Suprapubic skin (tissue), 4 donors: ENCODE measurements around the gene VPS37B. TPM values are rescaled to one million over a fixed set of nuclear protein-coding genes. Genes with fewer than 3 reads are reported as not detected.

ENCODE experiments used
- DNase-seq, 2 donors: peaks; one replicate each; pipeline ENCODE4 v3.0.0-alpha.2; 2019; ENCODE audit warnings: low spot score in 2 of 2
- H3K27ac ChIP-seq: fragments of 200-600 bp; sonication (generic); one replicate; pipeline ENCODE4 v1.5.1; 2019
- H3K27me3 ChIP-seq: fragments of 200-600 bp; sonication (generic); one replicate; pipeline ENCODE4 v1.5.1; 2019
- H3K36me3 ChIP-seq: fragments of 200-600 bp; sonication (generic); one replicate; pipeline ENCODE4 v1.5.1; 2019
- H3K4me1 ChIP-seq: fragments of 200-600 bp; sonication (generic); one replicate; pipeline ENCODE4 v1.5.1; 2019
- H3K4me3 ChIP-seq: fragments of 200-600 bp; sonication (generic); one replicate; pipeline ENCODE4 v1.5.1; 2019; ENCODE audit warnings: mild to moderate bottlenecking
- H3K9me3 ChIP-seq: fragments of 200-600 bp; sonication (generic); one replicate; pipeline ENCODE4 v1.5.1; 2019
- CTCF ChIP-seq, 2 donors: fragments of 200-600 bp in 1 of 2; fragments of 450-650 bp in 1 of 2; sonication (generic) in 1 of 2; IDR thresholded peaks; one replicate each; pipeline ENCODE4 v1.5.1; 2016 to 2019; ENCODE audit warnings: antibody characterized with exemption in 2 of 2, mild to moderate bottlenecking in 1 of 2, moderate library complexity in 1 of 2
- EP300 ChIP-seq: sonication (generic); formaldehyde crosslinking; IDR thresholded peaks from one replicate; pipeline ENCODE4 v1.6.1; 2017; ENCODE audit warnings: antibody characterized with exemption
- POLR2A ChIP-seq, 2 donors: fragments of 450-650 bp; IDR thresholded peaks; one replicate each; pipeline ENCODE4 v1.6.1; 2017; ENCODE audit warnings: antibody characterized with exemption in 2 of 2, mild to moderate bottlenecking in 2 of 2, moderate library complexity in 2 of 2
- POLR2AphosphoS5 ChIP-seq, 3 donors: sonication (generic); formaldehyde crosslinking; IDR thresholded peaks; one replicate each; pipeline ENCODE4 v1.6.1; 2017; ENCODE audit warnings: antibody characterized with exemption in 3 of 3
- WGBS: methylation state at CpG from one replicate; pipeline ENCODE4 v1.1.5; 2018; 5-methylcytosine and 5-hydroxymethylcytosine counted together
- total RNA-seq, 4 donors: library from RNA; depleted of rRNA; stranded (reverse); fragments of >200 nt; gene quantifications; one replicate each; pipeline ENCODE4 v1.1.0, GENCODE V29; 2016

VPS37B gene
- total RNA-seq, 4 donors from 2014 or later, result 42.0 to 67.1 (median 63.0) TPM

GRCh38 chr12:122858591-122859302 lies 37.2 kb downstream of the VPS37B start:
- H3K27ac ChIP-seq, result no peak overlapping the region
- peaks cover 36% of the 10 kb centered on the region for H3K4me1 ChIP-seq
- no peaks in the 10 kb centered on the region for H3K9me3 ChIP-seq
- 86% methylated on average over 9 of the region's 22 CpGs for WGBS
- peaks cover 64% of the 10 kb centered on the region for H3K36me3 ChIP-seq
- H3K4me3 ChIP-seq, result no peak overlapping the region
- H3K27me3 ChIP-seq, result no peaks in the 10 kb centered on the region
- TF ChIP-seq POLR2A (IDR thresholded peaks at IDR 0.05) (no peak), CTCF (IDR thresholded peaks at IDR 0.05) (no peak), POLR2AphosphoS5 (IDR thresholded peaks at IDR 0.05) (no peak), EP300 (no peak)
- DNase-seq, result no peak

- TF ChIP-seq POLR2A (IDR thresholded peaks at IDR 0.05) (no peak), EP300 (no peak), POLR2AphosphoS5 (IDR thresholded peaks at IDR 0.05) (no peak), CTCF (IDR thresholded peaks at IDR 0.05) (no peak)
- Histone ChIP-seq H3K36me3 (peaks cover 64% of the 10 kb centered on the region), H3K27ac (no peak overlapping the region), H3K9me3 (no peaks in the 10 kb centered on the region), H3K4me3 (no peak overlapping the region), H3K4me1 (peaks cover 35% of the 10 kb centered on the region), H3K27me3 (no peaks in the 10 kb centered on the region)
- no peak for DNase-seq
- 80% methylated on average over 1 of the region's 14 CpGs for WGBS
These were observed 37.8 kb downstream of the VPS37B start for GRCh38 chr12:122858171-122858570.

GRCh38 chr12:122856999-122857671 lies 38.8 kb downstream of the VPS37B start:
- Histone ChIP-seq H3K27ac (no peak overlapping the region), H3K36me3 (peaks cover 64% of the 10 kb centered on the region), H3K4me1 (peaks cover 37% of the 10 kb centered on the region), H3K27me3 (no peaks in the 10 kb centered on the region), H3K4me3 (no peak overlapping the region), H3K9me3 (no peaks in the 10 kb centered on the region)
- TF ChIP-seq CTCF (IDR thresholded peaks at IDR 0.05) (no peak), POLR2AphosphoS5 (IDR thresholded peaks at IDR 0.05) (no peak), EP300 (no peak), POLR2A (IDR thresholded peaks at IDR 0.05) (no peak)
- no peak for DNase-seq
- 90% methylated on average over 18 of the region's 24 CpGs for WGBS

GRCh38 chr12:122855928-122856831 lies 39.7 kb downstream of the VPS37B start:
- no peak for DNase-seq
- H3K36me3 ChIP-seq, result peaks cover 56% of the 10 kb centered on the region
- H3K9me3 ChIP-seq, result no peaks in the 10 kb centered on the region
- no peak for TF ChIP-seq POLR2AphosphoS5 (IDR thresholded peaks at IDR 0.05)
- no peak for TF ChIP-seq POLR2A (IDR thresholded peaks at IDR 0.05)
- TF ChIP-seq CTCF (IDR thresholded peaks at IDR 0.05), result no peak
- TF ChIP-seq EP300, result no peak
- H3K27me3 ChIP-seq, result no peaks in the 10 kb centered on the region
- 90% methylated on average over 24 of the region's 40 CpGs for WGBS
- H3K4me1 ChIP-seq, result peaks cover 40% of the 10 kb centered on the region
- no peak overlapping the region for H3K27ac ChIP-seq
- H3K4me3 ChIP-seq, result no peak overlapping the region
